Epithelial cell of esophagus (primary cell): ENCODE results near the gene MS4A14.

ENCODE experiments used
- DNase-seq: peaks from one replicate; pipeline ENCODE4 v3.0.0; 2010; ENCODE audit warnings: low read depth
- H3K4me3 ChIP-seq: 2 replicates; pipeline ENCODE4 v1.5.1; 2011; ENCODE audit warnings: mild to moderate bottlenecking, low read length, control low read depth
- TF ChIP-seq, protein P1 (sequence below): IDR thresholded peaks from 2 replicates; pipeline ENCODE4 v1.5.1; 2011; ENCODE audit warnings: low read depth, mild to moderate bottlenecking, low read length, control low read depth, inconsistent platforms; ENCODE audit not compliant: insufficient read depth; ENCODE audit errors: missing control alignments

The MS4A14 gene

DNA sequence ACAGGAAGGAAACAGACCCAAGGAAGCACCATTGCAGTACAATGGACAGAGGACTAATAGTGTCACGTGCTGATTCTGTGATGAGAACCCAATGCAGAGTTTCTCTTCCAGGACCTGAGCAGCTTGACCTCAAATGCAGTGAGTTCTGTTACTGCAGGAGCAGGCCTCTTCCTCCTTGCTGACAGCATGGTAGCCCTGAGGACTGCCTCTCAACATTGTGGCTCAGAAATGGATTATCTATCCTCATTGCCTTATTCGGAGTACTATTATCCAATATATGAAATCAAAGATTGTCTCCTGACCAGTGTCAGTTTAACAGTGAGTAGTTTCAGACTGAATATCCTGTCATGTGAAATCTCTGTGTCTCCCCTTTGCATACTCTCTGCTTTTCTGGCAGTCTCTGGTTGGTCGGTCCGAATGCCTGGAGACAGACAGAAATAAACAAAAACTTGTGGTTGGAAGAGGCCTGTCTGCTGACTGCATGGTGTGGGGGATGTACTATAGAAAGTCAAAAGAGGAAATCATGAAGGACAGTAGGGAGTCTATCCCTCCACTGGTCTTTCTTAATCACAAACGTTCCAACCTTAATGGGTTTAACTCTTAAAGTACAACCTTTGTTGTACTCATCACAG is 6.9 kb upstream of the MS4A14 start:
- TF ChIP-seq, protein P1, sequence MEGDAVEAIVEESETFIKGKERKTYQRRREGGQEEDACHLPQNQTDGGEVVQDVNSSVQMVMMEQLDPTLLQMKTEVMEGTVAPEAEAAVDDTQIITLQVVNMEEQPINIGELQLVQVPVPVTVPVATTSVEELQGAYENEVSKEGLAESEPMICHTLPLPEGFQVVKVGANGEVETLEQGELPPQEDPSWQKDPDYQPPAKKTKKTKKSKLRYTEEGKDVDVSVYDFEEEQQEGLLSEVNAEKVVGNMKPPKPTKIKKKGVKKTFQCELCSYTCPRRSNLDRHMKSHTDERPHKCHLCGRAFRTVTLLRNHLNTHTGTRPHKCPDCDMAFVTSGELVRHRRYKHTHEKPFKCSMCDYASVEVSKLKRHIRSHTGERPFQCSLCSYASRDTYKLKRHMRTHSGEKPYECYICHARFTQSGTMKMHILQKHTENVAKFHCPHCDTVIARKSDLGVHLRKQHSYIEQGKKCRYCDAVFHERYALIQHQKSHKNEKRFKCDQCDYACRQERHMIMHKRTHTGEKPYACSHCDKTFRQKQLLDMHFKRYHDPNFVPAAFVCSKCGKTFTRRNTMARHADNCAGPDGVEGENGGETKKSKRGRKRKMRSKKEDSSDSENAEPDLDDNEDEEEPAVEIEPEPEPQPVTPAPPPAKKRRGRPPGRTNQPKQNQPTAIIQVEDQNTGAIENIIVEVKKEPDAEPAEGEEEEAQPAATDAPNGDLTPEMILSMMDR: no peak
- no peak for DNase-seq
- no peak overlapping the region for H3K4me3 ChIP-seq

GRCh38 chr11:60390419-60390818 is 5.8 kb upstream of the MS4A14 start:
- no peak overlapping the region for H3K4me3 ChIP-seq
- no peak for DNase-seq
- TF ChIP-seq, protein P1: no peak

- H3K4me3 ChIP-seq: no peak overlapping the region
These were observed 3.9 kb upstream of the MS4A14 start for GRCh38 chr11:60392361-60392760.

GRCh38 chr11:60393016-60393415 is 3.2 kb upstream of the MS4A14 start:
- DNase-seq: no peak
- H3K4me3 ChIP-seq: no peak overlapping the region
- TF ChIP-seq, protein P1: no peak

More at GRCh38 chr11:60392361-60392760, 3.9 kb upstream of the MS4A14 start:
- DNase-seq: no peak
- TF ChIP-seq, protein P1: no peak

- TF ChIP-seq, protein P1: no peak
- no peak for DNase-seq
- H3K4me3 ChIP-seq: no peak overlapping the region
These were observed 1.4 kb upstream of the MS4A14 start for GRCh38 chr11:60394666-60395380.

- no peak overlapping the region for H3K4me3 ChIP-seq
- TF ChIP-seq, protein P1: no peak
- no peak for DNase-seq
These were observed 540 bp downstream of the MS4A14 start for GRCh38 chr11:60396799-60397198.
